ENCODE results near the gene ENDOD1. TPM values are rescaled to one million over a fixed set of nuclear protein-coding genes. Genes with fewer than 3 reads are reported as not detected.

ENDOD1 gene
- polyA plus RNA-seq, 3 donors: 1.3 to 3.4 (median 3.2) TPM

DNA sequence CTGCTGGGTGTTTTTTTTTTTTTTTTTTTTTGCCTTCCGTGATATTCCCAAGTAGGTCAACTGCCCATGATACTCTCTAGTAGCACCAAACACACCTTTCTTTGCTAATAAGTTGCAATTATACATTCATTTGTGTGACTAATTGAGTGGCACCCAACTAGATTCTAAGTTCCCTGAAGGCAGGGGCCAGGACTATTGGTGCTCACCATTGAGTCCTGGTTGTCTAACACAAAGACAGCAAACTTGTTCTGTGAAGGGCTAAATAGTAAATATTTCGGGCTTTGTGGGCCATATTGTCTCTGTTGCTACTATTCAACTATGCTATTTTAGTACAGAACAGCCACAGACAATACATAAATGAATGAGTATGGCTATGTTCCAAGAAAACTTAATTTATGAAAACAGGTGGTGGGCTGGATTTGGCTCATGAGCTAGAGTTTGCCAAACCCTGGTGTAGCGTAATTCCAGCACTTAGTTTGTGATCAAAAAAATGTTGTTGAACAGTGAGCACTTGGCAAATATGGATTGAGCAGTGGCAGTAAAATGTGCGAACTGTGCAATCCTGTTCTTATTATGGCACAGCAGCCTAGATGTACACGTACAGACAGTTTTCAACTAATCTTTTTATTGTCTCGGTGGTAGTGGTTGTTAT, 11.3 kb downstream of the ENDOD1 start:
- TF ChIP-seq, protein P1, sequence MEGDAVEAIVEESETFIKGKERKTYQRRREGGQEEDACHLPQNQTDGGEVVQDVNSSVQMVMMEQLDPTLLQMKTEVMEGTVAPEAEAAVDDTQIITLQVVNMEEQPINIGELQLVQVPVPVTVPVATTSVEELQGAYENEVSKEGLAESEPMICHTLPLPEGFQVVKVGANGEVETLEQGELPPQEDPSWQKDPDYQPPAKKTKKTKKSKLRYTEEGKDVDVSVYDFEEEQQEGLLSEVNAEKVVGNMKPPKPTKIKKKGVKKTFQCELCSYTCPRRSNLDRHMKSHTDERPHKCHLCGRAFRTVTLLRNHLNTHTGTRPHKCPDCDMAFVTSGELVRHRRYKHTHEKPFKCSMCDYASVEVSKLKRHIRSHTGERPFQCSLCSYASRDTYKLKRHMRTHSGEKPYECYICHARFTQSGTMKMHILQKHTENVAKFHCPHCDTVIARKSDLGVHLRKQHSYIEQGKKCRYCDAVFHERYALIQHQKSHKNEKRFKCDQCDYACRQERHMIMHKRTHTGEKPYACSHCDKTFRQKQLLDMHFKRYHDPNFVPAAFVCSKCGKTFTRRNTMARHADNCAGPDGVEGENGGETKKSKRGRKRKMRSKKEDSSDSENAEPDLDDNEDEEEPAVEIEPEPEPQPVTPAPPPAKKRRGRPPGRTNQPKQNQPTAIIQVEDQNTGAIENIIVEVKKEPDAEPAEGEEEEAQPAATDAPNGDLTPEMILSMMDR (IDR thresholded peaks at IDR 0.05): no peak
- H3K79me2 ChIP-seq (ENCODE audit: insufficient read depth, low read length): no peaks in the 10 kb centered on the region
- Mint-ChIP-seq H3K27ac (no peak overlapping the region), H3K4me1 (peaks cover 12% of the 10 kb centered on the region), H3K27me3 (ENCODE audit: low read depth in 3 of 3) (no peaks in the 10 kb centered on the region), H3K9me3 (no peaks in the 10 kb centered on the region), H3K4me3 (no peak overlapping the region), H3K36me3 (no peaks in the 10 kb centered on the region)
- H3K4me1 ChIP-seq (ENCODE audit: control insufficient read depth in 1 of 2, insufficient read depth in 2 of 2, low read length in 2 of 2): peaks cover 0 to under 1% of the 10 kb centered on the region in 2 donors
- no peak overlapping the region for H3K27ac ChIP-seq (ENCODE audit: low read depth in 1 of 2, low read length in 2 of 2)
- no peak for DNase-seq
- no peak overlapping the region for H3K4me3 ChIP-seq (replicated peaks in 1 of 3; ENCODE audit: low read depth in 2 of 3, low read length in 3 of 3)
- no peaks in the 10 kb centered on the region for H4K20me1 ChIP-seq (ENCODE audit: insufficient read depth, low read length)
- intact Hi-C loops (cut with micrococcal nuclease): no loop called here
- no peak overlapping the region for H3K9ac ChIP-seq (ENCODE audit: insufficient read depth, low read length, poor library complexity, severe bottlenecking)
- H3K36me3 ChIP-seq (replicated peaks in 1 of 2; ENCODE audit: control insufficient read depth in 1 of 2, insufficient read depth in 2 of 2, low read length in 2 of 2): no peaks in the 10 kb centered on the region
- no peaks in the 10 kb centered on the region for H3K27me3 ChIP-seq (ENCODE audit: control insufficient read depth in 2 of 2, insufficient read depth in 2 of 2, low read length in 2 of 2)
- H3K4me2 ChIP-seq (replicated peaks; ENCODE audit: extremely low read depth, low read length, poor library complexity, severe bottlenecking): no peak overlapping the region
- 100% methylated on average over 1 of the region's 6 CpGs for WGBS (ENCODE audit: insufficient coverage)
- H2AFZ ChIP-seq (ENCODE audit: insufficient read depth, low read depth, low read length, poor library complexity, severe bottlenecking): no peak overlapping the region
- no peaks in the 10 kb centered on the region for H3K9me3 ChIP-seq (replicated peaks in 1 of 2; ENCODE audit: control insufficient read depth in 1 of 2, insufficient read depth in 1 of 2, low read length in 2 of 2)

GRCh38 chr11:95101935-95102334, 12.3 kb downstream of the ENDOD1 start:
- H3K27ac Mint-ChIP-seq: no peak overlapping the region
- H3K36me3 Mint-ChIP-seq: no peaks in the 10 kb centered on the region
- Histone ChIP-seq H3K4me2 (replicated peaks; ENCODE audit: extremely low read depth, low read length, poor library complexity, severe bottlenecking) (no peak overlapping the region), H3K27me3 (ENCODE audit: control insufficient read depth in 2 of 2, insufficient read depth in 2 of 2, low read length in 2 of 2) (no peaks in the 10 kb centered on the region), H3K9me3 (replicated peaks in 1 of 2; ENCODE audit: control insufficient read depth in 1 of 2, insufficient read depth in 1 of 2, low read length in 2 of 2) (no peaks in the 10 kb centered on the region), H4K20me1 (ENCODE audit: insufficient read depth, low read length) (no peaks in the 10 kb centered on the region), H3K4me1 (ENCODE audit: control insufficient read depth in 1 of 2, insufficient read depth in 2 of 2, low read length in 2 of 2) (no peaks in the 10 kb centered on the region), H2AFZ (ENCODE audit: insufficient read depth, low read depth, low read length, poor library complexity, severe bottlenecking) (no peak overlapping the region), H3K36me3 (replicated peaks in 1 of 2; ENCODE audit: control insufficient read depth in 1 of 2, insufficient read depth in 2 of 2, low read length in 2 of 2) (no peaks in the 10 kb centered on the region), H3K79me2 (ENCODE audit: insufficient read depth, low read length) (no peaks in the 10 kb centered on the region), H3K9ac (ENCODE audit: insufficient read depth, low read length, poor library complexity, severe bottlenecking) (no peak overlapping the region), H3K4me3 (replicated peaks in 1 of 3; ENCODE audit: low read depth in 2 of 3, low read length in 3 of 3) (no peak overlapping the region), H3K27ac (ENCODE audit: low read depth in 1 of 2, low read length in 2 of 2) (no peak overlapping the region)
- DNase-seq: no peak
- TF ChIP-seq, protein P1 (IDR thresholded peaks at IDR 0.05): no peak
- no peaks in the 10 kb centered on the region for H3K9me3 Mint-ChIP-seq
- H3K4me3 Mint-ChIP-seq: no peak overlapping the region
- no CpG with 5 or more reads among the region's 1 CpG for WGBS (ENCODE audit: insufficient coverage)
- intact Hi-C loops (cut with micrococcal nuclease): no loop called here
- H3K27me3 Mint-ChIP-seq (ENCODE audit: low read depth in 3 of 3): no peaks in the 10 kb centered on the region
- H3K4me1 Mint-ChIP-seq: peaks cover 5% of the 10 kb centered on the region

Data from CD14-positive monocyte (primary cell).